Measurements from ENCODE around the gene UBE2D3. TPM values are rescaled to one million over a fixed set of nuclear protein-coding genes. Genes with fewer than 3 reads are reported as not detected.

Gene UBE2D3
- total RNA-seq, 4 donors from 2014 or later = 391 to 497 (median 418) TPM

GRCh38 chr4:102815981-102816380 lies 11.4 kb downstream of the UBE2D3 start:
- TF ChIP-seq CTCF (IDR thresholded peaks at IDR 0.05) (no peak), POLR2A (IDR thresholded peaks at IDR 0.05) (no peak)
- 62 to 68% methylated on average over 2 of the region's 2 CpGs for WGBS, 2 donors
- intact Hi-C loops (cut with DNase I; ENCODE audit: low total_unique reads) = no loop called here
- H3K4me3 ChIP-seq (ENCODE audit: low read depth, poor library complexity, severe bottlenecking) = no peak overlapping the region
- DNase-seq (ENCODE audit: low spot score in 2 of 2) = no peak

GRCh38 chr4:102809691-102810090 lies 17.7 kb downstream of the UBE2D3 start:
- intact Hi-C loops (cut with DNase I; ENCODE audit: low total_unique reads) = no loop called here
- no peak for DNase-seq (ENCODE audit: low spot score in 2 of 2)
- no peak for TF ChIP-seq CTCF (IDR thresholded peaks at IDR 0.05)
- TF ChIP-seq POLR2A (IDR thresholded peaks at IDR 0.05) = no peak
- H3K4me3 ChIP-seq (ENCODE audit: low read depth, poor library complexity, severe bottlenecking) = no peak overlapping the region
- WGBS, 2 donors = 65 to 75% methylated on average over 2 of the region's 2 CpGs

GRCh38 chr4:102809190-102809589 lies 18.2 kb downstream of the UBE2D3 start:
- DNase-seq (ENCODE audit: low spot score in 2 of 2) = no peak
- no peak for TF ChIP-seq POLR2A (IDR thresholded peaks at IDR 0.05)
- TF ChIP-seq CTCF (IDR thresholded peaks at IDR 0.05) = no peak
- H3K4me3 ChIP-seq (ENCODE audit: low read depth, poor library complexity, severe bottlenecking) = no peak overlapping the region
- intact Hi-C loops (cut with DNase I; ENCODE audit: low total_unique reads) = no loop called here
- 42 to 53% methylated on average over 3 of the region's 3 CpGs for WGBS, 2 donors

GRCh38 chr4:102808009-102808408 lies 19.3 kb downstream of the UBE2D3 start:
- H3K4me3 ChIP-seq (ENCODE audit: low read depth, poor library complexity, severe bottlenecking) = no peak overlapping the region
- WGBS, 2 donors = 69 to 76% methylated on average over 2 of the region's 2 CpGs
- no peak for TF ChIP-seq POLR2A (IDR thresholded peaks at IDR 0.05)
- no peak for TF ChIP-seq CTCF (IDR thresholded peaks at IDR 0.05)
- intact Hi-C loops (cut with DNase I; ENCODE audit: low total_unique reads) = no loop called here
- DNase-seq (ENCODE audit: low spot score in 2 of 2) = no peak

- no peak for TF ChIP-seq CTCF (IDR thresholded peaks at IDR 0.05)
- TF ChIP-seq POLR2A (IDR thresholded peaks at IDR 0.05) = no peak
Measured at GRCh38 chr4:102807345-102807744, 20.0 kb downstream of the UBE2D3 start.

GRCh38 chr4:102799816-102800215 lies 27.5 kb downstream of the UBE2D3 start:
- WGBS, 2 donors = 94 to 95% methylated on average over 2 of the region's 2 CpGs
- intact Hi-C loops (cut with DNase I; ENCODE audit: low total_unique reads) = no loop called here
- no peak overlapping the region for H3K4me3 ChIP-seq (ENCODE audit: low read depth, poor library complexity, severe bottlenecking)
- DNase-seq (ENCODE audit: low spot score in 2 of 2) = no peak
- TF ChIP-seq POLR2A (IDR thresholded peaks at IDR 0.05) (no peak), CTCF (IDR thresholded peaks at IDR 0.05) (no peak)

More at GRCh38 chr4:102807345-102807744, 20.0 kb downstream of the UBE2D3 start:
- no peak overlapping the region for H3K4me3 ChIP-seq (ENCODE audit: low read depth, poor library complexity, severe bottlenecking)
- intact Hi-C loops (cut with DNase I; ENCODE audit: low total_unique reads) = no loop called here
- WGBS, 2 donors = 64 to 65% methylated on average over 1 of the region's 1 CpG
- no peak for DNase-seq (ENCODE audit: low spot score in 2 of 2)
